Thoracic aorta (tissue), 2 donors: ENCODE measurements around the gene IL17F. TPM values are rescaled to one million over a fixed set of nuclear protein-coding genes. Genes with fewer than 3 reads are reported as not detected.

Experiments used
- ATAC-seq: fragments of 150-250 bp; one replicate; pipeline ENCODE4 v1.8.0; 2017; ENCODE audit warnings: low read depth; ENCODE audit not compliant: insufficient number of reproducible peaks, low FRiP score
- DNase-seq: peaks from one replicate; pipeline ENCODE4 v3.0.0-alpha.2; 2020; ENCODE audit warnings: low spot score
- H3K27ac ChIP-seq, 2 donors: fragments of 200-600 bp; sonication (generic); 1 replicate in 1 of 2; 2 replicates in 1 of 2; pipeline ENCODE4 v1.5.1; 2016; ENCODE audit warnings: mild to moderate bottlenecking in 2 of 2, moderate library complexity in 2 of 2
- H3K27me3 ChIP-seq: fragments of 200-600 bp; sonication (generic); replicated peaks from 2 replicates; pipeline ENCODE4 v1.6.0; 2016; ENCODE audit warnings: mild to moderate bottlenecking; ENCODE audit not compliant: insufficient read depth
- H3K36me3 ChIP-seq: fragments of 200-600 bp; sonication (generic); one replicate; pipeline ENCODE4 v1.5.1; 2016
- H3K4me1 ChIP-seq, 2 donors: fragments of 200-600 bp; sonication (generic); 1 replicate in 1 of 2; 2 replicates in 1 of 2; pipeline versions ENCODE4 v1.5.1 to v1.6.0; 2016; ENCODE audit warnings: low read depth in 2 of 2, mild to moderate bottlenecking in 1 of 2; ENCODE audit not compliant: control insufficient read depth in 1 of 2
- H3K4me3 ChIP-seq: fragments of 200-600 bp; sonication (generic); 2 replicates; pipeline ENCODE4 v1.5.1; 2016; ENCODE audit warnings: mild to moderate bottlenecking
- H3K9me3 ChIP-seq: fragments of 200-600 bp; sonication (generic); 2 replicates; pipeline ENCODE4 v1.5.1; 2016
- CTCF ChIP-seq: fragments of 200-600 bp; sonication (generic); IDR thresholded peaks from one replicate; pipeline ENCODE4 v1.5.1; 2019; ENCODE audit warnings: antibody characterized with exemption
- total RNA-seq, 2 donors: library from RNA; depleted of rRNA; stranded (reverse); fragments of >200 nt; gene quantifications; one replicate each; pipeline versions ENCODE4 v1.1.0 to v1.2.3, GENCODE V29; 2016

Gene IL17F
- total RNA-seq, 2 donors from 2014 or later: not detected

- Histone ChIP-seq H3K27me3 (no peaks in the 10 kb centered on the region), H3K27ac (no peak overlapping the region), H3K4me3 (no peak overlapping the region), H3K4me1 (no peaks in the 10 kb centered on the region), H3K9me3 (no peaks in the 10 kb centered on the region), H3K36me3 (peaks cover 52% of the 10 kb centered on the region)
- TF ChIP-seq CTCF: no peak
- no peak for DNase-seq
- ATAC-seq: no peak
These were observed 27.7 kb upstream of the IL17F start for GRCh38 chr6:52271852-52272460.

- ATAC-seq (no peak), DNase-seq (no peak)
- no peak overlapping the region for H3K4me3 ChIP-seq
- H3K27me3 ChIP-seq: no peaks in the 10 kb centered on the region
- TF ChIP-seq CTCF: peak; percentile 84
- H3K9me3 ChIP-seq: no peaks in the 10 kb centered on the region
- peaks cover 27% of the 10 kb centered on the region for H3K36me3 ChIP-seq
- no peaks in the 10 kb centered on the region for H3K4me1 ChIP-seq
- H3K27ac ChIP-seq: no peak overlapping the region
These were observed 19.6 kb upstream of the IL17F start for GRCh38 chr6:52263709-52264540.

GRCh38 chr6:52262620-52263344 lies 18.5 kb upstream of the IL17F start:
- Histone ChIP-seq H3K27me3 (no peaks in the 10 kb centered on the region), H3K27ac (no peak overlapping the region), H3K9me3 (no peaks in the 10 kb centered on the region), H3K4me3 (no peak overlapping the region), H3K36me3 (peaks cover 16% of the 10 kb centered on the region), H3K4me1 (no peaks in the 10 kb centered on the region)
- DNase-seq (no peak), ATAC-seq (no peak)
- TF ChIP-seq CTCF: no peak

GRCh38 chr6:52261229-52261628 lies 16.9 kb upstream of the IL17F start:
- H3K4me1 ChIP-seq: no peaks in the 10 kb centered on the region
- no peak for DNase-seq
- no peak for TF ChIP-seq CTCF
- H3K27me3 ChIP-seq: no peaks in the 10 kb centered on the region
- H3K9me3 ChIP-seq: no peaks in the 10 kb centered on the region
- H3K27ac ChIP-seq: no peak overlapping the region
- H3K36me3 ChIP-seq: peaks cover 5% of the 10 kb centered on the region
- ATAC-seq: no peak
- no peak overlapping the region for H3K4me3 ChIP-seq

- no peaks in the 10 kb centered on the region for H3K36me3 ChIP-seq
- H3K27me3 ChIP-seq: no peaks in the 10 kb centered on the region
- no peak overlapping the region for H3K27ac ChIP-seq
- DNase-seq (no peak), ATAC-seq (no peak)
- no peak overlapping the region for H3K4me3 ChIP-seq
- TF ChIP-seq CTCF: no peak
- no peaks in the 10 kb centered on the region for H3K9me3 ChIP-seq
- H3K4me1 ChIP-seq: no peaks in the 10 kb centered on the region
These were observed 16.3 kb upstream of the IL17F start for GRCh38 chr6:52260634-52261033.
